Stimulated activated naive CD8-positive, alpha-beta T cell treated with anti-CD3 and anti-CD28 coated beads, Interleukin-15, Interleukin-2, amounts not matched to agents 100 ng/mL and 50 ng/mL, for 24 hours (primary cell): Measurements from ENCODE around the gene SCN3B.

Source experiments
- H3K27ac Mint-ChIP-seq: one replicate; pipeline ENCODE4 v1.8.0; 2021; ENCODE audit warnings: mild to moderate bottlenecking, mixed read lengths
- H3K27me3 Mint-ChIP-seq: one replicate; pipeline ENCODE4 v1.8.0; 2021; ENCODE audit warnings: mixed read lengths
- H3K36me3 Mint-ChIP-seq: one replicate; pipeline ENCODE4 v1.8.0; 2021; ENCODE audit warnings: low read depth, mixed read lengths
- H3K4me1 Mint-ChIP-seq: one replicate; pipeline ENCODE4 v1.8.0; 2021; ENCODE audit warnings: low read depth, mixed read lengths
- H3K4me3 Mint-ChIP-seq: one replicate; pipeline ENCODE4 v1.8.0; 2021; ENCODE audit warnings: mild to moderate bottlenecking, mixed read lengths
- H3K9me3 Mint-ChIP-seq: one replicate; pipeline ENCODE4 v1.8.0; 2021; ENCODE audit warnings: mixed read lengths

The SCN3B gene

GRCh38 chr11:123580557-123581275 is 73.7 kb downstream of the SCN3B start:
- no peak overlapping the region for H3K27ac Mint-ChIP-seq
- no peak overlapping the region for H3K4me3 Mint-ChIP-seq
- H3K27me3 Mint-ChIP-seq, result peaks cover 4% of the 10 kb centered on the region
- H3K9me3 Mint-ChIP-seq, result no peaks in the 10 kb centered on the region
- peaks cover 13% of the 10 kb centered on the region for H3K4me1 Mint-ChIP-seq
- H3K36me3 Mint-ChIP-seq, result peaks cover 4% of the 10 kb centered on the region

GRCh38 chr11:123580137-123580536 is 74.3 kb downstream of the SCN3B start:
- H3K4me1 Mint-ChIP-seq, result peaks cover 13% of the 10 kb centered on the region
- H3K4me3 Mint-ChIP-seq, result no peak overlapping the region
- no peaks in the 10 kb centered on the region for H3K9me3 Mint-ChIP-seq
- no peak overlapping the region for H3K27ac Mint-ChIP-seq
- peaks cover 4% of the 10 kb centered on the region for H3K36me3 Mint-ChIP-seq
- peaks cover 4% of the 10 kb centered on the region for H3K27me3 Mint-ChIP-seq

GRCh38 chr11:123579482-123579812 is 75.0 kb downstream of the SCN3B start:
- peaks cover 13% of the 10 kb centered on the region for H3K4me1 Mint-ChIP-seq
- H3K27ac Mint-ChIP-seq, result no peak overlapping the region
- peaks cover 4% of the 10 kb centered on the region for H3K27me3 Mint-ChIP-seq
- H3K9me3 Mint-ChIP-seq, result no peaks in the 10 kb centered on the region
- H3K4me3 Mint-ChIP-seq, result no peak overlapping the region
- peaks cover 4% of the 10 kb centered on the region for H3K36me3 Mint-ChIP-seq
